Hair follicular keratinocyte (primary cell): ENCODE data around the gene OR10T2. TPM values are rescaled to one million over a fixed set of nuclear protein-coding genes. Genes with fewer than 3 reads are reported as not detected.

Experiments used
- total RNA-seq: library from RNA; depleted of rRNA; stranded (reverse); fragments of >200 nt; gene quantifications from 2 replicates; pipeline ENCODE4 v1.2.3, GENCODE V29; 2015

Gene OR10T2
- not detected in 2 replicates for total RNA-seq

DNA sequence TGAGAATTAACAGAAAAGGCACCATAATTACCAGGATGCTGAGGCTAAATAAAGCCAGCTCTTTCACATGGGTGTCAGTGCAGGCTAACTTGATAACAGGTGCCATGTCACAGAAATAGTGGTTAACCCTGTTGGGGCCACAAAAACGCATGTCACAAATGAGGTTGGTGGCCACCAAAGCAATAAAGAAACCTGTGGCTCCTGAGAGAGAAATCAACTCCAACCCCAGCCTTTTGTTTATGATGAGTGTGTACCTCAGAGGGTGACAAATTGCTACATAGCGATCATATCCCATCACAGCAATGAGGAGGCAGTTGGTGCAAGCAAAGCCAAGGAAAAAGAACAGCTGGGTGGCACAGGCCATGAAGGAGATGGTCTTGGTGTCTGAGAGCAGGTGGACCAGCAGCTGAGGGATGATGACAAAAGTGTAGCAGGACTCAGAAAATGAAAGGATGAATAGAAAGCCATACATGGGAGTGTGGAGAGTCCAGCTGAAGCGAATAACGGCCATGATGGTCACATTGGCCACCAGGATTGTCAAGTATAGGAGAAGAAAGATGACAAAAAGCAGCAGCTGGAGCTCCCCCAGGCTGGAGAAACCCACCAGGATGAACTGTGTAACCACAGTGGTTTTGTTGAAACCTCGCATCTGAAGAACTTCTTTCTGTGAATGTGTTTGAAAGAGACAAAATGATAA lies at the start of gene OR10T2:
Gene OR10T2 (minus strand): TSS at position 649 of the 697 bp plus-strand sequence. CDS start 0 bp downstream, at position 649.

GRCh38 chr1:158426137-158426536 lies 26.9 kb upstream of the OR10T2 start, which contains the start of gene OR10K2:
OR10K2 (minus strand) TSS chr1:158426237; CDS start chr1:158420866, 5,371 bp downstream.

GRCh38 chr1:158353303-158354075 lies 45.8 kb downstream of the OR10T2 start, which contains the start of gene CD1E:
CD1E (plus strand) TSS chr1:158353894; CDS start chr1:158353989, 95 bp downstream.

Other genes starting within 250 kb of the OR10T2 start
- 9.1 and 9.4 TPM in 2 replicates for gene CD1D, start 218.6 kb downstream of the OR10T2 start, total RNA-seq
- gene CD1A, start 145.0 kb downstream of the OR10T2 start, total RNA-seq, result not detected in 2 replicates
- not detected in 2 replicates for gene CD1C, start 109.5 kb downstream of the OR10T2 start, total RNA-seq
- not detected in 2 replicates for gene CD1B, start 67.9 kb downstream of the OR10T2 start, total RNA-seq
- not detected in 2 replicates for gene CD1E, start 45.6 kb downstream of the OR10T2 start, total RNA-seq
- not detected in 2 replicates for gene OR10K2, start 26.8 kb upstream of the OR10T2 start, total RNA-seq
- not detected in 2 replicates for gene OR10K1, start 62.4 kb upstream of the OR10T2 start, total RNA-seq
- gene OR10R2, start 72.8 kb upstream of the OR10T2 start, total RNA-seq, result not detected in 2 replicates
- gene OR6Y1, start 154.9 kb upstream of the OR10T2 start, total RNA-seq, result not detected in 2 replicates
- gene OR6P1, start 171.1 kb upstream of the OR10T2 start, total RNA-seq, result not detected in 2 replicates
- not detected in 2 replicates for gene OR10X1, start 180.4 kb upstream of the OR10T2 start, total RNA-seq
- gene OR10Z1, start 205.8 kb upstream of the OR10T2 start, total RNA-seq, result not detected in 2 replicates